H1 (cell line): ENCODE results near the gene ANKRD12.

Experiments used
- CHD2 ChIP-seq: IDR thresholded peaks from 2 replicates; pipeline ENCODE4 v1.6.1; 2012; ENCODE audit warnings: low read length, improper control_type of control experiment
- EP300 ChIP-seq, 2 experiments: IDR thresholded peaks; 1 replicate in 1 of 2; 2 replicates in 1 of 2; pipeline ENCODE4 v1.6.1; 2011 to 2012; ENCODE audit warnings: low read depth in 2 of 2, low read length in 2 of 2, mild to moderate bottlenecking in 2 of 2, borderline replicate concordance in 1 of 2, inconsistent platforms in 1 of 2, moderate library complexity in 1 of 2
- KDM1A ChIP-seq: fragments of 200-600, 300-600 bp; sonication (generic); IDR thresholded peaks from 2 replicates; pipeline ENCODE4 v1.7.1; 2016; ENCODE audit warnings: mild to moderate bottlenecking, low read length, borderline replicate concordance
- NRF1 ChIP-seq: IDR thresholded peaks from 2 replicates; pipeline ENCODE4 v1.6.1; 2011; ENCODE audit warnings: mild to moderate bottlenecking, low read depth, low read length, improper control_type of control experiment

DNA sequence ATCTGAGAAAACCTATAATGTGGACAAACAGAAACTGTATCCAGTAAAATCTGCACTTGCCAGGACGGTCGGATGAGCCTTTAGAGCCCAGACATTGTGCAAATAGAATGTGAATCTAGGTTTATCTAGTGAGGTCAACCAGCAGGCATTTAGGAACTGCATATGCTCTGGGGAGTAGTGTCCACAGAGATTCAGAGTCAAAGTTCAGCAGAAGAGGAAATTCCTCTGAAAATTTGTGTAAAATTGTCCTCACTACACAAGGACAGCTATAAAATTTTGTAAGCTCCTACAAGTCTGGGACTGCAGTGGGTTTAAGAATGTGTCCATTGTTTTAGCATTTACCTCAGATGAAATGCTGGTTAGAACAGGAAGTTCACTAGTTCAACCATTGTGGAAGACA, 43.9 kb upstream of the ANKRD12 start:
- TF ChIP-seq EP300 (IDR thresholded peaks at IDR 0.05; ENCODE audit: borderline replicate concordance in 1 of 2, low read depth in 2 of 2, low read length in 2 of 2) (no peak), CHD2 (no peak), NRF1 (no peak), KDM1A (no peak)
